CD14-positive monocyte (primary cell): Measurements from ENCODE around the gene QSOX1. TPM values are rescaled to one million over a fixed set of nuclear protein-coding genes. Genes with fewer than 3 reads are reported as not detected.

Source experiments
- DNase-seq, 3 donors: peaks; one replicate each; pipeline ENCODE4 v3.0.0-alpha.2; 2011 to 2022
- H2AFZ ChIP-seq: 2 replicates; pipeline ENCODE4 v1.6.0; 2012; ENCODE audit warnings: mild to moderate bottlenecking, low read depth, low read length, inconsistent platforms; ENCODE audit not compliant: insufficient read depth, poor library complexity, severe bottlenecking
- H3K27ac ChIP-seq, 2 donors: 1 replicate in 1 of 2; 2 replicates in 1 of 2; pipeline ENCODE4 v1.5.1; 2012 to 2013; ENCODE audit warnings: low read length in 2 of 2, control low read depth in 1 of 2, inconsistent platforms in 1 of 2, low read depth in 1 of 2, mild to moderate bottlenecking in 1 of 2
- H3K27me3 ChIP-seq, 2 donors: one replicate each; pipeline versions ENCODE4 v1.6.0 to v1.6.1; 2011 to 2013; ENCODE audit warnings: low read length in 2 of 2; ENCODE audit not compliant: control insufficient read depth in 2 of 2, insufficient read depth in 2 of 2
- H3K36me3 ChIP-seq, 2 donors: replicated peaks in 1 of 2; 1 replicate in 1 of 2; 2 replicates in 1 of 2; pipeline versions ENCODE4 v1.5.1 to v1.6.1; 2012 to 2013; ENCODE audit warnings: low read length in 2 of 2, control low read depth in 1 of 2, inconsistent platforms in 1 of 2, mild to moderate bottlenecking in 1 of 2; ENCODE audit not compliant: insufficient read depth in 2 of 2, control insufficient read depth in 1 of 2
- H3K4me1 ChIP-seq, 2 donors: 1 replicate in 1 of 2; 2 replicates in 1 of 2; pipeline versions ENCODE4 v1.5.1 to v1.6.1; 2012 to 2013; ENCODE audit warnings: low read length in 2 of 2, control low read depth in 1 of 2, inconsistent platforms in 1 of 2, mild to moderate bottlenecking in 1 of 2, moderate library complexity in 1 of 2; ENCODE audit not compliant: insufficient read depth in 2 of 2, control insufficient read depth in 1 of 2
- H3K4me2 ChIP-seq: replicated peaks from 2 replicates; pipeline ENCODE3; 2012; ENCODE audit warnings: low read length, moderate library complexity, mild to moderate bottlenecking; ENCODE audit not compliant: poor library complexity, severe bottlenecking; ENCODE audit errors: extremely low read depth
- H3K4me3 ChIP-seq, 3 experiments: fragments of 200-600 bp in 1 of 3; sonication (generic) in 1 of 3; replicated peaks in 1 of 3; 1 replicate in 2 of 3; 2 replicates in 1 of 3; pipeline ENCODE4 v1.5.1; 2011 to 2013; ENCODE audit warnings: low read length in 3 of 3, mild to moderate bottlenecking in 3 of 3, control low read depth in 2 of 3, low read depth in 2 of 3, inconsistent platforms in 1 of 3, moderate library complexity in 1 of 3
- H3K79me2 ChIP-seq: 2 replicates; pipeline ENCODE4 v1.6.0; 2012; ENCODE audit warnings: mild to moderate bottlenecking, control low read depth, inconsistent platforms, low read length, moderate library complexity; ENCODE audit not compliant: insufficient read depth
- H3K9ac ChIP-seq: 2 replicates; pipeline ENCODE4 v1.6.0; 2017; ENCODE audit warnings: low read length, mild to moderate bottlenecking; ENCODE audit not compliant: insufficient read depth, poor library complexity, severe bottlenecking
- H3K9me3 ChIP-seq, 2 donors: replicated peaks in 1 of 2; 1 replicate in 1 of 2; 2 replicates in 1 of 2; pipeline versions ENCODE4 v1.5.1 to v1.6.1; 2012 to 2013; ENCODE audit warnings: low read length in 2 of 2, control low read depth in 1 of 2; ENCODE audit not compliant: control insufficient read depth in 1 of 2, insufficient read depth in 1 of 2
- H4K20me1 ChIP-seq: 2 replicates; pipeline ENCODE4 v1.6.0; 2012; ENCODE audit warnings: mild to moderate bottlenecking, low read length, control low read depth, moderate library complexity; ENCODE audit not compliant: insufficient read depth
- H3K27ac Mint-ChIP-seq, 7 donors: one replicate each; pipeline ENCODE4 v1.8.0; 2020; ENCODE audit warnings: mild to moderate bottlenecking in 7 of 7, mixed read lengths in 7 of 7, moderate library complexity in 6 of 7, inconsistent platforms in 2 of 7
- H3K27me3 Mint-ChIP-seq, 3 donors: one replicate each; pipeline ENCODE4 v1.8.0; 2021 to 2022; ENCODE audit warnings: low read depth in 3 of 3, mild to moderate bottlenecking in 3 of 3, mixed read lengths in 3 of 3, moderate library complexity in 3 of 3, inconsistent platforms in 1 of 3
- H3K36me3 Mint-ChIP-seq, 2 donors: one replicate each; pipeline ENCODE4 v1.8.0; 2020; ENCODE audit warnings: mixed read lengths in 2 of 2, inconsistent platforms in 1 of 2, mild to moderate bottlenecking in 1 of 2
- H3K4me1 Mint-ChIP-seq: one replicate; pipeline ENCODE4 v1.8.0; 2020; ENCODE audit warnings: mild to moderate bottlenecking, mixed read lengths
- H3K4me3 Mint-ChIP-seq, 2 donors: one replicate each; pipeline ENCODE4 v1.8.0; 2020; ENCODE audit warnings: mild to moderate bottlenecking in 2 of 2, mixed read lengths in 2 of 2, moderate library complexity in 1 of 2
- H3K9me3 Mint-ChIP-seq, 7 donors: one replicate each; pipeline ENCODE4 v1.8.0; 2020 to 2022; ENCODE audit warnings: mixed read lengths in 7 of 7, mild to moderate bottlenecking in 6 of 7, moderate library complexity in 6 of 7, inconsistent platforms in 2 of 7
- CTCF ChIP-seq: fragments of 200-600 bp; IDR thresholded peaks from one replicate; pipeline ENCODE4 v1.8.0; 2022; ENCODE audit warnings: antibody characterized with exemption, mild to moderate bottlenecking
- WGBS: methylation state at CpG from one replicate; pipeline ENCODE4 v1.1.5; 2013; ENCODE audit warnings: missing lambda C conversion rate; ENCODE audit not compliant: insufficient coverage; 5-methylcytosine and 5-hydroxymethylcytosine counted together
- intact Hi-C, 2 donors: fragments of 100-400 bp; cut with micrococcal nuclease; formaldehyde crosslinking; loops; one replicate each; pipeline versions ENCODE4 v1.15.0 to v1.15.1; 2023
- polyA plus RNA-seq, 3 donors: library from polyadenylated mRNA; depleted of rRNA in 1 of 3; unstranded in 2 of 3; stranded (reverse) in 1 of 3; fragments of 300-500 nt in 2 of 3; fragments of >200 nt in 1 of 3; fragmentation: Illumina TruSeq in 2 of 3; gene quantifications; 1 replicate in 2 of 3; 2 replicates in 1 of 3; pipeline ENCODE4 v1.2.3, GENCODE V29; 2012 to 2021

The QSOX1 gene
- polyA plus RNA-seq, 3 donors: 34.5 to 86.5 (median 35.8) TPM

GRCh38 chr1:180236698-180237509, 82.2 kb downstream of the QSOX1 start:
- no peaks in the 10 kb centered on the region for H3K79me2 ChIP-seq
- Mint-ChIP-seq H3K27ac (peak overlapping the region in 1 of 7 donors; percentile 18), H3K36me3 (peaks cover 5 to 9% of the 10 kb centered on the region in 2 donors), H3K27me3 (peaks cover 99 to 100% (median 100%) of the 10 kb centered on the region in 3 donors), H3K9me3 (peaks cover 0 to 32% (median 12%) of the 10 kb centered on the region in 7 donors), H3K4me1 (peaks cover 42% of the 10 kb centered on the region), H3K4me3 (peak overlapping the region in 1 of 2 donors; percentile 83)
- H3K4me3 ChIP-seq: no peak overlapping the region
- H4K20me1 ChIP-seq: no peaks in the 10 kb centered on the region
- no peak for TF ChIP-seq CTCF
- H2AFZ ChIP-seq: no peak overlapping the region
- peaks cover 2 to 47% of the 10 kb centered on the region in 2 donors for H3K9me3 ChIP-seq
- H3K27ac ChIP-seq: no peak overlapping the region
- DNase-seq: no peak
- intact Hi-C loops: no loop called here
- H3K4me1 ChIP-seq: peaks cover 27 to 35% of the 10 kb centered on the region in 2 donors
- 6% methylated on average over 6 of the region's 16 CpGs for WGBS
- no peaks in the 10 kb centered on the region for H3K36me3 ChIP-seq
- peaks cover 95 to 100% of the 10 kb centered on the region in 2 donors for H3K27me3 ChIP-seq
- H3K9ac ChIP-seq: no peak overlapping the region
- no peak overlapping the region for H3K4me2 ChIP-seq

GRCh38 chr1:180237869-180238476, 83.3 kb downstream of the QSOX1 start:
- Mint-ChIP-seq H3K27ac (no peak overlapping the region), H3K36me3 (peaks cover 5 to 9% of the 10 kb centered on the region in 2 donors), H3K4me1 (peaks cover 35% of the 10 kb centered on the region), H3K9me3 (peaks cover 0 to 22% (median 11%) of the 10 kb centered on the region in 7 donors), H3K4me3 (peak overlapping the region in 1 of 2 donors; percentile 65), H3K27me3 (peaks cover 97 to 100% (median 98%) of the 10 kb centered on the region in 3 donors)
- Histone ChIP-seq H3K4me2 (no peak overlapping the region), H3K4me3 (no peak overlapping the region), H3K36me3 (no peaks in the 10 kb centered on the region), H4K20me1 (no peaks in the 10 kb centered on the region), H3K27me3 (peaks cover 92 to 97% of the 10 kb centered on the region in 2 donors), H3K27ac (no peak overlapping the region), H3K4me1 (peaks cover 24 to 29% of the 10 kb centered on the region in 2 donors), H3K9me3 (peaks cover 2 to 36% of the 10 kb centered on the region in 2 donors), H3K79me2 (no peaks in the 10 kb centered on the region), H2AFZ (no peak overlapping the region), H3K9ac (no peak overlapping the region)
- WGBS: no CpG with 5 or more reads among the region's 7 CpGs
- no peak for DNase-seq
- intact Hi-C loops: no loop called here
- no peak for TF ChIP-seq CTCF
